Transverse colon (tissue), 4 donors: ENCODE data around the gene MB. TPM values are rescaled to one million over a fixed set of nuclear protein-coding genes. Genes with fewer than 3 reads are reported as not detected.

Experiments
- DNase-seq: peaks from one replicate; pipeline ENCODE4 v3.0.0-alpha.2; 2019
- H3K27ac ChIP-seq, 4 donors: fragments of 200-600 bp; sonication (generic); 2 replicates each; pipeline ENCODE4 v1.5.1; 2016 to 2018; ENCODE audit warnings: inconsistent platforms in 4 of 4
- H3K27me3 ChIP-seq: fragments of 200-600 bp; sonication (generic); 2 replicates; pipeline ENCODE4 v1.5.1; 2017; ENCODE audit warnings: inconsistent platforms
- H3K36me3 ChIP-seq, 4 donors: fragments of 200-600 bp; sonication (generic); 2 replicates each; pipeline ENCODE4 v1.5.1; 2017 to 2019; ENCODE audit warnings: inconsistent platforms in 4 of 4
- H3K4me1 ChIP-seq, 4 donors: fragments of 200-600 bp; sonication (generic); 2 replicates each; pipeline ENCODE4 v1.5.1; 2017 to 2020; ENCODE audit warnings: inconsistent platforms in 4 of 4
- H3K4me3 ChIP-seq, 4 donors: fragments of 200-600 bp; sonication (generic); 1 replicate in 1 of 4; 2 replicates in 3 of 4; pipeline versions ENCODE4 v1.5.1 to v1.6.1; 2017 to 2019; ENCODE audit warnings: inconsistent platforms in 4 of 4
- H3K9me3 ChIP-seq, 2 donors: fragments of 200-600 bp; sonication (generic); 2 replicates each; pipeline ENCODE4 v1.5.1; 2017 to 2019; ENCODE audit warnings: inconsistent platforms in 2 of 2
- CTCF ChIP-seq, 5 experiments: fragments of 200-600 bp in 3 of 5; fragments of 450-650 bp in 2 of 5; sonication (generic) in 3 of 5; IDR thresholded peaks; 1 replicate in 2 of 5; 2 replicates in 3 of 5; pipeline ENCODE4 v1.5.1; 2016 to 2017; ENCODE audit warnings: antibody characterized with exemption in 5 of 5, inconsistent platforms in 3 of 5, mild to moderate bottlenecking in 2 of 5, moderate library complexity in 1 of 5
- EP300 ChIP-seq: sonication (generic); formaldehyde crosslinking; IDR thresholded peaks from one replicate; pipeline ENCODE4 v1.6.1; 2017; ENCODE audit warnings: antibody characterized with exemption, low read depth
- POLR2A ChIP-seq: fragments of 450-650 bp; IDR thresholded peaks from one replicate; pipeline ENCODE4 v1.6.1; 2016; ENCODE audit warnings: antibody characterized with exemption, mild to moderate bottlenecking, moderate library complexity
- POLR2AphosphoS5 ChIP-seq, 3 donors: sonication (generic); formaldehyde crosslinking; IDR thresholded peaks; one replicate each; pipeline ENCODE4 v1.6.1; 2016; ENCODE audit warnings: antibody characterized with exemption in 3 of 3
- WGBS, 2 donors: methylation state at CpG; one replicate each; pipeline ENCODE4 v1.1.5; 2018; ENCODE audit warnings: low coverage in 1 of 2; 5-methylcytosine and 5-hydroxymethylcytosine counted together
- in situ Hi-C, 4 donors: fragments of 200-750 bp; cut with MboI; loops; one replicate each; pipeline versions ENCODE4 v1.15.0 to v1.15.1; 2017; ENCODE audit warnings: low sequenced_read_pairs in 3 of 4, low pct_ligation_motif_present in 1 of 4, low pct_unique_long_range_greater_than_20kb in 1 of 4
- intact Hi-C: fragments of 100-400 bp; cut with DNase I; formaldehyde crosslinking; loops from one replicate; pipeline ENCODE4 v1.15.1; 2023; ENCODE audit warnings: low total_unique reads
- total RNA-seq, 4 donors: library from RNA; depleted of rRNA; stranded (reverse); fragments of >200 nt; gene quantifications; one replicate each; pipeline ENCODE4 v1.1.0, GENCODE V29; 2016

MB gene
- total RNA-seq, 4 donors from 2014 or later: 9.0 to 37.0 (median 15.7) TPM; not detected in 1

- H3K27ac ChIP-seq: no peak overlapping the region
Measured at GRCh38 chr22:35641494-35642120, 24.5 kb upstream of the MB start.

GRCh38 chr22:35638410-35638809, 21.3 kb upstream of the MB start:
- H3K9me3 ChIP-seq: no peaks in the 10 kb centered on the region
- no peaks in the 10 kb centered on the region for H3K36me3 ChIP-seq
- 64 to 100% methylated on average over 1 to 13 of the region's 13 CpGs for WGBS, 2 donors
- no peaks in the 10 kb centered on the region for H3K27me3 ChIP-seq
- DNase-seq: peak; percentile 71
- peak; percentile 80 to 86 (median 82) for TF ChIP-seq POLR2AphosphoS5 (IDR thresholded peaks at IDR 0.05)
- TF ChIP-seq POLR2A: no peak
- TF ChIP-seq EP300: peak; percentile 61
- no peak overlapping the region for H3K4me3 ChIP-seq
- peaks cover 5 to 28% (median 15%) of the 10 kb centered on the region in 4 donors for H3K4me1 ChIP-seq
- in situ Hi-C loops (loop anchor here in 2 of 4 donors (10.0 to 25.0 kb wide), 3 partner anchors 274 to 474 kb away; no protein-coding TSS in a partner anchor), intact Hi-C loops (loop anchor here (10.0 kb wide), 1 partner anchor 196 kb away; no protein-coding TSS in a partner anchor)
- H3K27ac ChIP-seq: peak overlapping the region; percentile 83 to 86 (median 84)

More at GRCh38 chr22:35641494-35642120, 24.5 kb upstream of the MB start:
- in situ Hi-C loops: loop anchor here in 2 of 4 donors (25.0 kb wide), 2 partner anchors 271 to 471 kb away; no protein-coding TSS in a partner anchor
- DNase-seq: no peak
- TF ChIP-seq POLR2AphosphoS5 (IDR thresholded peaks at IDR 0.05) (no peak), CTCF (IDR thresholded peaks at IDR 0.05) (no peak), POLR2A (no peak), EP300 (no peak)
- no peaks in the 10 kb centered on the region for H3K36me3 ChIP-seq
- no peak overlapping the region for H3K4me3 ChIP-seq
- no peaks in the 10 kb centered on the region for H3K27me3 ChIP-seq
- H3K9me3 ChIP-seq: no peaks in the 10 kb centered on the region
- intact Hi-C loops: no loop called here
- 88% methylated on average over 7 of the region's 7 CpGs; no CpG with 5 or more reads in 1 of the 2 donors for WGBS, 2 donors
- peaks cover 5 to 28% (median 15%) of the 10 kb centered on the region in 4 donors for H3K4me1 ChIP-seq

- H3K4me1 ChIP-seq: peaks cover 5 to 28% (median 15%) of the 10 kb centered on the region in 4 donors
- no peak overlapping the region for H3K4me3 ChIP-seq
Measured at GRCh38 chr22:35638001-35638400, 20.9 kb upstream of the MB start.

GRCh38 chr22:35637254-35637653, 20.1 kb upstream of the MB start:
- in situ Hi-C loops (loop anchor here in 2 of 4 donors (10.0 to 25.0 kb wide), 3 partner anchors 275 to 475 kb away; no protein-coding TSS in a partner anchor), intact Hi-C loops (loop anchor here (10.0 kb wide), 1 partner anchor 198 kb away; no protein-coding TSS in a partner anchor)
- no peaks in the 10 kb centered on the region for H3K9me3 ChIP-seq
- WGBS, 2 donors: 74% methylated on average over 5 of the region's 5 CpGs; no CpG with 5 or more reads in 1 of the 2 donors
- H3K36me3 ChIP-seq: no peaks in the 10 kb centered on the region
- no peak for DNase-seq
- H3K4me1 ChIP-seq: peaks cover 5 to 22% (median 12%) of the 10 kb centered on the region in 4 donors
- no peak overlapping the region for H3K4me3 ChIP-seq
- no peaks in the 10 kb centered on the region for H3K27me3 ChIP-seq
- TF ChIP-seq CTCF (IDR thresholded peaks at IDR 0.05) (no peak), EP300 (no peak), POLR2AphosphoS5 (IDR thresholded peaks at IDR 0.05) (no peak), POLR2A (no peak)
- H3K27ac ChIP-seq: peak overlapping the region; percentile 83 to 86 (median 84)

More at GRCh38 chr22:35638001-35638400, 20.9 kb upstream of the MB start:
- in situ Hi-C loops (loop anchor here in 2 of 4 donors (10.0 to 25.0 kb wide), 3 partner anchors 274 to 474 kb away; no protein-coding TSS in a partner anchor), intact Hi-C loops (loop anchor here (10.0 kb wide), 1 partner anchor 197 kb away; no protein-coding TSS in a partner anchor)
- H3K27me3 ChIP-seq: no peaks in the 10 kb centered on the region
- peak overlapping the region; percentile 83 to 86 (median 84) for H3K27ac ChIP-seq
- no peaks in the 10 kb centered on the region for H3K36me3 ChIP-seq
- TF ChIP-seq CTCF (IDR thresholded peaks at IDR 0.05) (no peak), EP300 (no peak), POLR2AphosphoS5 (IDR thresholded peaks at IDR 0.05) (no peak), POLR2A (no peak)
- 69 to 100% methylated on average over 1 to 5 of the region's 5 CpGs for WGBS, 2 donors
- no peaks in the 10 kb centered on the region for H3K9me3 ChIP-seq
- DNase-seq: no peak
